Esophagus muscularis mucosa (tissue), 4 donors: ENCODE results near the gene SCGB1C1.

Experiments
- CTCF ChIP-seq, 3 experiments: fragments of 200-600 bp in 2 of 3; fragments of 450-650 bp in 1 of 3; sonication (generic) in 2 of 3; IDR thresholded peaks; one replicate each; pipeline ENCODE4 v1.5.1; 2017 to 2019; ENCODE audit warnings: antibody characterized with exemption in 3 of 3, mild to moderate bottlenecking in 2 of 3, moderate library complexity in 1 of 3
- EP300 ChIP-seq: sonication (generic); formaldehyde crosslinking; IDR thresholded peaks from one replicate; pipeline ENCODE4 v1.6.1; 2017; ENCODE audit warnings: antibody characterized with exemption
- POLR2AphosphoS5 ChIP-seq, 2 donors: sonication (generic); formaldehyde crosslinking; IDR thresholded peaks; one replicate each; pipeline ENCODE4 v1.6.1; 2017; ENCODE audit warnings: antibody characterized with exemption in 2 of 2

GRCh38 chr11:213111-213510 lies 20.2 kb downstream of the SCGB1C1 start:
- TF ChIP-seq EP300 (no peak), CTCF (IDR thresholded peaks at IDR 0.05) (no peak), POLR2AphosphoS5 (IDR thresholded peaks at IDR 0.05) (no peak)
